RWPE1 (cell line): ENCODE results near the gene LRTM1.

Source experiments
- CTCF ChIA-PET: fragments of 350-600 bp; sonication (Branson Sonifier 250); formaldehyde crosslinking; extraction: SDS; loops from one replicate; lab custom pipeline; 2021; lab: Yijun Ruan, JAX
- POLR2A ChIA-PET: fragments of 400-600 bp; formaldehyde crosslinking; extraction: SDS; loops from one replicate; lab custom pipeline; 2020; ENCODE audit warnings: antibody characterized with exemption; ENCODE audit not compliant: low non-redundant PET; lab: Yijun Ruan, JAX
- DNase-seq: peaks from one replicate; pipeline ENCODE4 v3.0.0; 2012; ENCODE audit warnings: low spot score
- H3K27ac ChIP-seq: fragments of 450-650 bp; 2 replicates; pipeline ENCODE4 v1.5.1; 2017
- TF ChIP-seq, protein P1 (sequence below): fragments of 450-650 bp; conservative IDR thresholded peaks from 2 replicates; pipeline ENCODE4 v1.5.1; 2017; ENCODE audit warnings: low read depth, mild to moderate bottlenecking

The LRTM1 gene

GRCh38 chr3:54928046-54928770 lies at the start of gene LRTM1:
Gene LRTM1 (minus strand): TSS chr3:54928059. CDS start chr3:54927911, 148 bp downstream.
- CTCF ChIA-PET, result no interaction called here
- TF ChIP-seq, protein P1, sequence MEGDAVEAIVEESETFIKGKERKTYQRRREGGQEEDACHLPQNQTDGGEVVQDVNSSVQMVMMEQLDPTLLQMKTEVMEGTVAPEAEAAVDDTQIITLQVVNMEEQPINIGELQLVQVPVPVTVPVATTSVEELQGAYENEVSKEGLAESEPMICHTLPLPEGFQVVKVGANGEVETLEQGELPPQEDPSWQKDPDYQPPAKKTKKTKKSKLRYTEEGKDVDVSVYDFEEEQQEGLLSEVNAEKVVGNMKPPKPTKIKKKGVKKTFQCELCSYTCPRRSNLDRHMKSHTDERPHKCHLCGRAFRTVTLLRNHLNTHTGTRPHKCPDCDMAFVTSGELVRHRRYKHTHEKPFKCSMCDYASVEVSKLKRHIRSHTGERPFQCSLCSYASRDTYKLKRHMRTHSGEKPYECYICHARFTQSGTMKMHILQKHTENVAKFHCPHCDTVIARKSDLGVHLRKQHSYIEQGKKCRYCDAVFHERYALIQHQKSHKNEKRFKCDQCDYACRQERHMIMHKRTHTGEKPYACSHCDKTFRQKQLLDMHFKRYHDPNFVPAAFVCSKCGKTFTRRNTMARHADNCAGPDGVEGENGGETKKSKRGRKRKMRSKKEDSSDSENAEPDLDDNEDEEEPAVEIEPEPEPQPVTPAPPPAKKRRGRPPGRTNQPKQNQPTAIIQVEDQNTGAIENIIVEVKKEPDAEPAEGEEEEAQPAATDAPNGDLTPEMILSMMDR, result no peak
- no peak for DNase-seq
- H3K27ac ChIP-seq, result no peak within 1 kb of the TSS
- POLR2A ChIA-PET, result no interaction called here

DNA sequence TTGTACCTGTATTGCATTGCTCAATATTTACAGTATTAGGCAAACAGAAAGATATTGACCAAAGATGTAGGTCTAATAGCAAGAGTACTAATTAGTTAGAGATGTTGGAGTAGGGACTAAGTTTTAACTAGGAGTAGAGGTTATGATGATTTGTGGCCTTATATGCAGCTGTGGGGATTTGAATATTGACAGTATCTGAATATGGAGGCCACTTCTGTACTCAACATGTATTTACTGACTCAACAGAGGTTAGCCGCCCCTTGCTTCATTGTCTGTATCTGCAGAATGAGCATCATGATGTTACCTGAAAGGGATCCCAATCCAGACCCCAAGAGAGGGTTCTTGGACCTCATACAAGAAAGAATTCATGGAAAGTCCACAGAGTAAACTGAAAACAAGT lies 49.6 kb upstream of the LRTM1 start:
- TF ChIP-seq, protein P1, result no peak
- DNase-seq, result no peak
- ChIA-PET CTCF (no interaction called here), POLR2A (no interaction called here)
- no peak overlapping the region for H3K27ac ChIP-seq

GRCh38 chr3:54970895-54971294 lies 43.0 kb upstream of the LRTM1 start:
- TF ChIP-seq, protein P1, result no peak
- CTCF ChIA-PET, result no interaction called here

DNA sequence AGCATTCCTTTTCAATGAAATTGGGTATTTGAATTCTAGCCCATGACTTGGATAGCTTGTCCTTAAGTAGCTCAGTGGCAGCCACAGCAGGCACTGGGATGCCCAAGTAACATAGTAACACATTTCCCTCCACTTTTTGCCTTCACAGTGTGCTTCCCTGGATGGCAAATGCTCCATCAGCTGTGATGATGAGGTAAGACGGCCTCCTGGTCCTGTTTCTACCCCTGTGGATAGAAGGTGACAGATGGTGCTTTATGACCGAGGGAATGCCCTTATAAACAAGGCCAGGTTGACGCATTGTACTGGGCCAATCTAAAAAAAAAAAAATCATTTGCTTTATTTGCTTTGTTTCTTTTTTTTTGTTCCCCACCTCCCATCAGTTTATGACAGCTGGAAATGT lies 41.8 kb upstream of the LRTM1 start:
- no peak for DNase-seq
- ChIA-PET POLR2A (no interaction called here), CTCF (interaction anchor here (0.6 kb wide), 1 partner anchor 10 kb away, joined by 3 read pairs; no protein-coding TSS in a partner anchor)
- TF ChIP-seq, protein P1, result no peak
- no peak overlapping the region for H3K27ac ChIP-seq

More at GRCh38 chr3:54970895-54971294, 43.0 kb upstream of the LRTM1 start:
- POLR2A ChIA-PET, result no interaction called here
- DNase-seq, result no peak
- H3K27ac ChIP-seq, result no peak overlapping the region

DNA sequence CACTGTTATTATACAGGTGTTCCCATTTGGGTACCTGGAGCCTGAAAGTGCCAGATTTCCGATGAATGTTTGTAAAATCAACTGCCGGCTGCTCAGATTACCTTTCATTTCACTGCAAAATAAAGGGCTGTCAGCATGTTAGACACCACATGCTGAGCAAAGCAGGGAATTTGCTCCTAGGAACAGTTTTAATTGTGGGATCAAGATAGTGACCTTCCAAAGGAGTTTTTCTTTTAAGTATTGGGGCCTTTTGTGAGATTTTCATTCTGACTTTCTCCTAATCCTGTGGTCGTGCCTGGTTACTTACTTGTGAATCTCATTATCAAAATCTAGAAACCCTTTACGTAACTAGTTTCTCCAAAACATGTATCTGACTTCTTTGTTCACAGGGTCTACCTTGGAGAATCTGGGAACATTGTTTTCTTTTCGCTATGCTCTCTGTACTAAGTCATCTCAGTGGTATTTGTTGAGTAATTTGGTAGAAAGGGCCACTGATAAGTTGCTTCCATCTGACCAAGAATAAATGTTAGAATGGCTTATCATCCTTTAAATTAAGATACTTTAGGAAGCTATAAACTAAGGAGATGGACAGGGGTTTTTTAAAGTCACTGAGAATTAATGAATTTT lies 40.8 kb upstream of the LRTM1 start:
- ChIA-PET POLR2A (no interaction called here), CTCF (interaction anchor here (0.6 kb wide), 1 partner anchor 13 kb away, joined by 3 read pairs; no protein-coding TSS in a partner anchor)
- DNase-seq, result no peak
- H3K27ac ChIP-seq, result no peak overlapping the region
- TF ChIP-seq, protein P1, result no peak

GRCh38 chr3:54967731-54968161 lies 39.9 kb upstream of the LRTM1 start:
- ChIA-PET CTCF (interaction anchor here (0.6 kb wide), 1 partner anchor 12 kb away, joined by 3 read pairs; no protein-coding TSS in a partner anchor), POLR2A (no interaction called here)
- H3K27ac ChIP-seq, result no peak overlapping the region
- TF ChIP-seq, protein P1, result no peak
- no peak for DNase-seq
